Neural cell (in vitro differentiated cells): ENCODE data around the gene TAS2R20. TPM values are rescaled to one million over a fixed set of nuclear protein-coding genes. Genes with fewer than 3 reads are reported as not detected.
"Not testable (repeated sequence)": the region's sequence is repeated elsewhere in the genome, so short reads cannot be mapped to it uniquely, and the experiment has no call there.

ENCODE experiments used
- H2AFZ ChIP-seq: fragments of 200-600, 300-800 bp; sonication (generic), shearing (Covaris generic); 2 replicates; pipeline ENCODE4 v1.6.0; 2014; ENCODE audit warnings: low read depth, mild to moderate bottlenecking, antibody characterized with exemption, low read length, moderate library complexity
- H3F3A ChIP-seq: fragments of 200-600 bp; shearing (Covaris generic); 2 replicates; pipeline ENCODE4 v1.6.1; 2016; ENCODE audit warnings: mild to moderate bottlenecking, moderate library complexity, mixed read lengths, antibody characterized with exemption, low read length; ENCODE audit not compliant: insufficient read depth, poor library complexity, severe bottlenecking
- H3K27ac ChIP-seq: fragments of 200-600, 300-800 bp; sonication (generic), shearing (Covaris generic); 2 replicates; pipeline ENCODE4 v1.5.1; 2014; ENCODE audit warnings: mild to moderate bottlenecking, low read length, moderate library complexity
- H3K27me3 ChIP-seq: fragments of 300-800, 200-600 bp; sonication (generic), shearing (Covaris generic); 2 replicates; pipeline ENCODE4 v1.6.0; 2014; ENCODE audit warnings: mild to moderate bottlenecking, low read depth, low read length, moderate library complexity; ENCODE audit not compliant: insufficient read depth
- H3K36me3 ChIP-seq: fragments of 300-800, 200-600 bp; sonication (generic), shearing (Covaris generic); 2 replicates; pipeline ENCODE4 v1.5.1; 2014; ENCODE audit warnings: mild to moderate bottlenecking, antibody characterized with exemption, low read length, moderate library complexity; ENCODE audit not compliant: insufficient read depth
- H3K4me2 ChIP-seq: fragments of 300-800, 200-600 bp; sonication (generic), shearing (Covaris generic); 2 replicates; pipeline ENCODE4 v1.6.0; 2014; ENCODE audit warnings: mild to moderate bottlenecking, low read length
- H3K4me3 ChIP-seq: fragments of 300-800, 200-600 bp; sonication (generic), shearing (Covaris generic); 2 replicates; pipeline ENCODE4 v1.5.1; 2014; ENCODE audit warnings: mild to moderate bottlenecking, low read length, moderate library complexity
- H3K79me2 ChIP-seq: fragments of 200-600 bp; shearing (Covaris generic); replicated peaks from 2 replicates; pipeline ENCODE4 v1.6.0; 2014; ENCODE audit warnings: mild to moderate bottlenecking, low read length, moderate library complexity; ENCODE audit not compliant: insufficient read depth
- H3K9ac ChIP-seq: fragments of 300-800, 200-600 bp; sonication (generic), shearing (Covaris generic); 2 replicates; pipeline ENCODE4 v1.6.1; 2016; ENCODE audit warnings: mild to moderate bottlenecking, low read length, mixed read lengths
- H3K9me2 ChIP-seq: fragments of 200-600 bp; shearing (Covaris generic); 2 replicates; pipeline ENCODE4 v1.6.1; 2016; ENCODE audit warnings: mild to moderate bottlenecking, low read length, mixed read lengths; ENCODE audit not compliant: insufficient read depth
- H3K9me3 ChIP-seq: fragments of 200-600, 300-800 bp; sonication (generic), shearing (Covaris generic); 2 replicates; pipeline ENCODE4 v1.6.1; 2016; ENCODE audit warnings: mild to moderate bottlenecking, mixed run types, low read length, moderate library complexity, mixed read lengths
- H4K20me1 ChIP-seq: fragments of 200-600 bp; shearing (Covaris generic); 2 replicates; pipeline ENCODE4 v1.6.1; 2016; ENCODE audit warnings: mild to moderate bottlenecking, mixed run types; ENCODE audit not compliant: insufficient read depth
- CTCF ChIP-seq: fragments of 450-650 bp; IDR thresholded peaks from 2 replicates; pipeline ENCODE4 v1.5.1; 2014; ENCODE audit warnings: antibody characterized with exemption, mild to moderate bottlenecking, moderate library complexity; ENCODE audit not compliant: poor library complexity, severe bottlenecking
- EP300 ChIP-seq: fragments of 450-650 bp; conservative IDR thresholded peaks from 2 replicates; pipeline ENCODE4 v1.6.1; 2014; ENCODE audit warnings: antibody characterized with exemption, mild to moderate bottlenecking, moderate library complexity; ENCODE audit not compliant: poor library complexity, severe bottlenecking
- EZH2 ChIP-seq: fragments of 200-600, 300-800 bp; shearing (Covaris generic), sonication (generic); IDR thresholded peaks from 2 replicates; pipeline ENCODE4 v1.6.1; 2014; ENCODE audit warnings: antibody characterized with exemption, low read length, borderline replicate concordance, mild to moderate bottlenecking; ENCODE audit not compliant: insufficient read depth, poor library complexity, severe bottlenecking
- MXI1 ChIP-seq: fragments of 450-650 bp; conservative IDR thresholded peaks from 2 replicates; pipeline ENCODE4 v1.6.1; 2014; ENCODE audit warnings: antibody characterized with exemption, mild to moderate bottlenecking; ENCODE audit not compliant: poor library complexity, severe bottlenecking
- POLR2AphosphoS5 ChIP-seq: IDR thresholded peaks from 2 replicates; pipeline ENCODE4 v1.6.1; 2012
- RAD21 ChIP-seq: fragments of 450-650 bp; conservative IDR thresholded peaks from 2 replicates; pipeline ENCODE4 v1.6.1; 2014; ENCODE audit warnings: antibody characterized with exemption, mild to moderate bottlenecking, moderate library complexity
- REST ChIP-seq: IDR thresholded peaks from 2 replicates; pipeline ENCODE4 v1.6.1; 2012; ENCODE audit warnings: borderline replicate concordance
- SMC3 ChIP-seq: fragments of 450-650 bp; conservative IDR thresholded peaks from 2 replicates; pipeline ENCODE4 v1.6.1; 2014; ENCODE audit warnings: antibody characterized with exemption, mild to moderate bottlenecking, moderate library complexity; ENCODE audit not compliant: poor library complexity
- TAF1 ChIP-seq: IDR thresholded peaks from 2 replicates; pipeline ENCODE4 v1.6.1; 2012; ENCODE audit warnings: low read depth
- polyA plus RNA-seq: library from polyadenylated mRNA; depleted of rRNA; stranded (reverse); fragments of >200 nt; gene quantifications from 2 replicates; pipeline ENCODE4 v1.2.3, GENCODE V29; 2014

TAS2R20 gene
- polyA plus RNA-seq, 1 donor from 2014 or later = 3.3 TPM

- peaks cover 5% of the 10 kb centered on the region for H3K79me2 ChIP-seq
- no peaks in the 10 kb centered on the region for H3K9me2 ChIP-seq
- H3K9ac ChIP-seq = no peak overlapping the region
- no peaks in the 10 kb centered on the region for H3K9me3 ChIP-seq
- H3K4me3 ChIP-seq = no peak overlapping the region
- H4K20me1 ChIP-seq = no peaks in the 10 kb centered on the region
- no peak overlapping the region for H3K27ac ChIP-seq
- H3K4me2 ChIP-seq = no peak overlapping the region
- no peak for TF ChIP-seq MXI1
- TF ChIP-seq TAF1 = no peak
- TF ChIP-seq SMC3 = no peak
- TF ChIP-seq CTCF = no peak
- no peak for TF ChIP-seq EP300
- H2AFZ ChIP-seq = no peak overlapping the region
- H3F3A ChIP-seq = no peaks in the 10 kb centered on the region
- H3K36me3 ChIP-seq = no peaks in the 10 kb centered on the region
- H3K27me3 ChIP-seq = no peaks in the 10 kb centered on the region
Measured at GRCh38 chr12:11039171-11039570, 41.1 kb upstream of the TAS2R20 start.

- H3K9me2 ChIP-seq, H3K27me3 ChIP-seq, H3K9ac ChIP-seq, H3K9me3 ChIP-seq, H3K36me3 ChIP-seq, H4K20me1 ChIP-seq, H3K4me2 ChIP-seq, H2AFZ ChIP-seq, H3K4me3 ChIP-seq, H3F3A ChIP-seq, H3K27ac ChIP-seq, H3K79me2 ChIP-seq: not testable (repeated sequence)
Measured at GRCh38 chr12:11033959-11034358, 35.9 kb upstream of the TAS2R20 start.

GRCh38 chr12:11031307-11031706, 33.2 kb upstream of the TAS2R20 start, which contains the start of gene TAS2R31:
TSS of gene TAS2R31 (minus strand) at chr12:11031407. CDS start at chr12:11031335, 72 bp downstream.
- H3K9ac ChIP-seq = no peak within 1 kb of the TSS
- no peak within 1 kb of the TSS for H3K27ac ChIP-seq
- no peaks in the 10 kb centered on the region for H4K20me1 ChIP-seq
- H3K4me2 ChIP-seq = no peak within 1 kb of the TSS
- no peaks in the 10 kb centered on the region for H3K36me3 ChIP-seq
- TF ChIP-seq TAF1 (no peak), EP300 (no peak), EZH2 (no peak), REST (no peak), MXI1 (no peak), CTCF (no peak), POLR2AphosphoS5 (no peak), SMC3 (no peak), RAD21 (no peak)
- no peaks in the 10 kb centered on the region for H3K9me3 ChIP-seq
- no peak within 1 kb of the TSS for H3K4me3 ChIP-seq
- H3K79me2 ChIP-seq = no peaks in the 10 kb centered on the region
- H2AFZ ChIP-seq = no peak within 1 kb of the TSS
- H3F3A ChIP-seq = no peaks in the 10 kb centered on the region
- no peaks in the 10 kb centered on the region for H3K27me3 ChIP-seq
- H3K9me2 ChIP-seq = no peaks in the 10 kb centered on the region
